Left lung (tissue), 10 donors: ENCODE data around the gene SYCP2L. TPM values are rescaled to one million over a fixed set of nuclear protein-coding genes. Genes with fewer than 3 reads are reported as not detected.
"Not testable (repeated sequence)": the region's sequence is repeated elsewhere in the genome, so short reads cannot be mapped to it uniquely, and the experiment has no call there.

Experiments used
- ATAC-seq: fragments of 200-7000 bp; cut with Tn5 transposase; one replicate; pipeline ENCODE4 v1.9.1; 2020; ENCODE audit warnings: moderate library complexity
- DNase-seq, 4 donors: peaks; one replicate each; pipeline ENCODE4 v3.0.0-alpha.2; 2013 to 2020
- H3K27ac ChIP-seq, 2 donors: fragments of 200-600 bp; sonication (generic) in 1 of 2; one replicate each; pipeline versions ENCODE4 v1.5.0 to v1.8.0; 2020 to 2021
- H3K27me3 ChIP-seq, 2 donors: fragments of 200-600 bp; sonication (generic) in 1 of 2; one replicate each; pipeline versions ENCODE4 v1.5.0 to v1.8.0; 2020 to 2021
- H3K36me3 ChIP-seq, 2 donors: fragments of 200-600 bp; sonication (generic) in 1 of 2; one replicate each; pipeline versions ENCODE4 v1.5.0 to v1.8.0; 2020 to 2021
- H3K4me1 ChIP-seq, 2 donors: fragments of 200-600 bp; one replicate each; pipeline ENCODE4 v1.8.0; 2021
- H3K4me3 ChIP-seq, 2 donors: fragments of 200-600 bp; sonication (generic) in 1 of 2; one replicate each; pipeline versions ENCODE4 v1.5.0 to v1.8.0; 2020 to 2021; ENCODE audit warnings: mild to moderate bottlenecking in 1 of 2
- H3K9me3 ChIP-seq, 2 donors: fragments of 200-600 bp; sonication (generic) in 1 of 2; one replicate each; pipeline versions ENCODE4 v1.5.0 to v1.8.0; 2020 to 2021
- intact Hi-C, 2 donors: fragments of 100-400 bp; cut with DNase I; formaldehyde crosslinking; loops; one replicate each; pipeline versions ENCODE4 v1.11.2 to v1.14.2; 2022
- polyA plus RNA-seq, 6 donors: library from polyadenylated mRNA; unstranded; fragments of 120-200 nt; gene quantifications; one replicate each; pipeline ENCODE4 v1.2.1, GENCODE V29; 2013; ENCODE audit not compliant: insufficient read length in 6 of 6
- total RNA-seq, 2 donors: library from RNA; stranded (reverse); fragmentation: NEBNext Ultra II Directional; extraction: Animal tissue kit (Norgen Biotek cat#: 25700); gene quantifications; one replicate each; pipeline ENCODE4 v1.2.1, GENCODE V29; 2021
- TF ChIP-seq, protein P1 (sequence below), 2 donors: fragments of 200-600 bp; sonication (generic) in 1 of 2; IDR thresholded peaks; one replicate each; pipeline versions ENCODE4 v1.5.0 to v1.8.0; 2021; ENCODE audit warnings: antibody characterized with exemption in 2 of 2
- donor health status: DM: no; HTN: yes; CAD: no.
- donor health status: DM: no; HTN: no; CAD: no.

Gene SYCP2L
- total and polyA plus RNA-seq, 8 donors, result 0.41 to 5.8 (median 4.4) TPM

DNA sequence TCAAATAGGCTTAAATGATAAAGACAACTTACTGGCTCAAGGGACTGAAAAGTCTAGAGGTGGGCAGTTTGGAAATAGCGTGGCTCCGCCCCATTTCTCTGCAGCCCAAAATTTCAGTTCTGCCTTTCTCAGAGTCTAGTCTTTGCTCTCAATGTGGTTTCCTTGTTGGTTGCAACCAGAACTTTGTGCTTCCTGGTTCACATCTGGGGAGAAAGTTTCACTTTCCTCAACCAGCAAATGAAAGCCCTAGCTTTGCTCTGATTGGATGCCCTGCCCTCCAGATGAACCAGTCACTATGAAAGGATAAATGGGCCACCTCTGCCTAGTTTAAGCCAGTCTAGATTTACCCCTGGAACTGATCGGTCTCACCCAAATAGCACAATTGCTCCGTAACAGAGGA is 14.9 kb downstream of the SYCP2L start:
- Histone ChIP-seq H3K27me3 (no peaks in the 10 kb centered on the region), H3K4me1 (no peaks in the 10 kb centered on the region), H3K9me3 (no peaks in the 10 kb centered on the region), H3K36me3 (no peaks in the 10 kb centered on the region), H3K4me3 (no peak overlapping the region), H3K27ac (no peak overlapping the region)
- intact Hi-C loops, result no loop called here
- no peak for DNase-seq
- peak; percentile 53 for ATAC-seq
- TF ChIP-seq, protein P1, sequence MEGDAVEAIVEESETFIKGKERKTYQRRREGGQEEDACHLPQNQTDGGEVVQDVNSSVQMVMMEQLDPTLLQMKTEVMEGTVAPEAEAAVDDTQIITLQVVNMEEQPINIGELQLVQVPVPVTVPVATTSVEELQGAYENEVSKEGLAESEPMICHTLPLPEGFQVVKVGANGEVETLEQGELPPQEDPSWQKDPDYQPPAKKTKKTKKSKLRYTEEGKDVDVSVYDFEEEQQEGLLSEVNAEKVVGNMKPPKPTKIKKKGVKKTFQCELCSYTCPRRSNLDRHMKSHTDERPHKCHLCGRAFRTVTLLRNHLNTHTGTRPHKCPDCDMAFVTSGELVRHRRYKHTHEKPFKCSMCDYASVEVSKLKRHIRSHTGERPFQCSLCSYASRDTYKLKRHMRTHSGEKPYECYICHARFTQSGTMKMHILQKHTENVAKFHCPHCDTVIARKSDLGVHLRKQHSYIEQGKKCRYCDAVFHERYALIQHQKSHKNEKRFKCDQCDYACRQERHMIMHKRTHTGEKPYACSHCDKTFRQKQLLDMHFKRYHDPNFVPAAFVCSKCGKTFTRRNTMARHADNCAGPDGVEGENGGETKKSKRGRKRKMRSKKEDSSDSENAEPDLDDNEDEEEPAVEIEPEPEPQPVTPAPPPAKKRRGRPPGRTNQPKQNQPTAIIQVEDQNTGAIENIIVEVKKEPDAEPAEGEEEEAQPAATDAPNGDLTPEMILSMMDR (IDR thresholded peaks at IDR 0.05), result no peak

DNA sequence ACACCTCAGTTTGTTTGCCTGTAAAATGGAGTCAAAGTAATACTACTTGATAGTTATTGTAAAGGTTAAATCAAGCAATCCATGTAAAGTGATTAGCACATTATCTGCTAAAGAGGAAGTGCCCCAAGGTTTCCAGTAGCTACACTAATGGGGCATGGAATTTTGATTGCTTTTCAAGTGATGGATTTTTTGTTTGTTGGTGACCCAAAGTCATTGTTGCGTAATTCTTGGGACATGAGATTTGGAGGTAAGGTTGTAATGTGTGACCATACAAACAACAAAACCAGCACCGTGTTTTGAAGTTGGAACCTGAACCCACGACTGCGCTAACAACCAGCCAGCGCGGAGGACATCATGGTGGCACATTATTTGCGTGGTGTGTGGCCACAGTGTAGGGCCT is 17.2 kb downstream of the SYCP2L start:
- H3K27ac ChIP-seq, result no peak overlapping the region
- TF ChIP-seq, protein P1 (IDR thresholded peaks at IDR 0.05), result no peak
- intact Hi-C loops, result no loop called here
- H3K4me3 ChIP-seq, result no peak overlapping the region
- no peaks in the 10 kb centered on the region for H3K27me3 ChIP-seq
- no peaks in the 10 kb centered on the region for H3K9me3 ChIP-seq
- DNase-seq (no peak), ATAC-seq (no peak)
- no peaks in the 10 kb centered on the region for H3K4me1 ChIP-seq
- no peaks in the 10 kb centered on the region for H3K36me3 ChIP-seq

DNA sequence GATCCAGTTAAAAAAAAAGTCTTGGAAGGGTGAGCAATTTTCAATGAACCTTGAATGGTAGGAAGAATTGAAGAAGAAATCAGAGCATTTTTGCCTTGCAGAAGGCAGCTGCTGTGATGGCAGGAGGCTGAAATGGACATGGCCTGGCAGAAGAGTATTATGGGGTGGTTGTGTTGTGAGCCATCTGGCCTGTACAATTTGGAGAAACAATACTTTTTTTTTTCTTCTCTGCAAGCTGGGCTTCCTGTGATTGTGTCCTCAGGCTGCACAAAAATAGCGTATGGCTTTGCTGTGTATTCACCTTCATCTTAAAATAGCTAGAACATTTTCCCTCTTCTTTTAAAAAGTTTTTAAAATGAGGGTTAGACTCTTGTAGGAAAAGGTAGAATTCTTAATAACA is 21.4 kb downstream of the SYCP2L start:
- H3K9me3 ChIP-seq, result no peaks in the 10 kb centered on the region
- no peak overlapping the region for H3K4me3 ChIP-seq
- H3K27me3 ChIP-seq, result no peaks in the 10 kb centered on the region
- no peaks in the 10 kb centered on the region for H3K36me3 ChIP-seq
- TF ChIP-seq, protein P1 (IDR thresholded peaks at IDR 0.05), result no peak
- ATAC-seq (no peak), DNase-seq (no peak)
- no peak overlapping the region for H3K27ac ChIP-seq
- no peaks in the 10 kb centered on the region for H3K4me1 ChIP-seq
- intact Hi-C loops, result no loop called here

DNA sequence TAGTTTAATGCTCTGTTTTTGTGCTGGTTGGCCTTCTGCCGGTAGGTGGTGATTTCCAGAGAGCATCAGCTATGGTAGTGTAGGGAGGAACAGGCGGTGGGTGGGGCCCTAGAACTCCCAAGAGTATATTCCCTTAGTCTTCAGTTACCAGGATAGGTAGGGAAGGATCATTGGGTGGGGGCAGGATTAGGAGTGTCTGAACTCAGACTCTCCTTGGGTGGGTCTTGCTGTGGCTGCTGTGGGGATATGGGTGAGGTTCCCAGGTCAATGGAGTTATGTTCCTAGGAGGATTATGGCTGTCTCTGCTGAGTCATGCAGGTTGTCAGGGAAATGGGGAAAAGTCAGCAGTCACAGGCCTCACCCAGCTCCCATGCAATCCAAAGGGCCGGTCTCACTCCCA is 32.7 kb downstream of the SYCP2L start:
- intact Hi-C loops, H3K27ac ChIP-seq, H3K36me3 ChIP-seq, H3K4me3 ChIP-seq, H3K4me1 ChIP-seq, H3K27me3 ChIP-seq, DNase-seq, ATAC-seq, H3K9me3 ChIP-seq: not testable (repeated sequence)

DNA sequence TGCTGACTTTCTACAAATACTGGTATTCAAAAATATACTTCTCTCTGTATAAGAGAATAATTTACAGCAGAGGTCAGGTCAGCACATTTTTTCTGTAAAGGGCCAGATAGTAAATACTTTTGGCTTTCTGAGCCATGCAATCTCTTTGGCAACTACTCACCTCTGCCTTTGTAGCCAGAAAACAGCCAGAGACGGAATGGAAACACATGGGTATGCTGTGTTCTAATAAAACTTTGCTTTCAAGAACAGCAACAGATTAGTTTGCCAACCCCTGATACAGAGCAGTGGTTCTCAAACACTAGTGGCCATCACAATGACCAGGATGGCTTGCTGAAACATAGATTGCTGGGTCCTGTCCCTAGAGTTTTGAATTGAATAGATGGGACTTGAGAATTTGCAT is 46.3 kb downstream of the SYCP2L start:
- no peaks in the 10 kb centered on the region for H3K36me3 ChIP-seq
- TF ChIP-seq, protein P1 (IDR thresholded peaks at IDR 0.05), result no peak
- peaks cover 0 to 2% of the 10 kb centered on the region in 2 donors for H3K9me3 ChIP-seq
- H3K27me3 ChIP-seq, result no peaks in the 10 kb centered on the region
- no peak overlapping the region for H3K4me3 ChIP-seq
- H3K27ac ChIP-seq, result no peak overlapping the region
- intact Hi-C loops, result no loop called here
- H3K4me1 ChIP-seq, result no peaks in the 10 kb centered on the region
- no peak for DNase-seq
- ATAC-seq, result no peak

DNA sequence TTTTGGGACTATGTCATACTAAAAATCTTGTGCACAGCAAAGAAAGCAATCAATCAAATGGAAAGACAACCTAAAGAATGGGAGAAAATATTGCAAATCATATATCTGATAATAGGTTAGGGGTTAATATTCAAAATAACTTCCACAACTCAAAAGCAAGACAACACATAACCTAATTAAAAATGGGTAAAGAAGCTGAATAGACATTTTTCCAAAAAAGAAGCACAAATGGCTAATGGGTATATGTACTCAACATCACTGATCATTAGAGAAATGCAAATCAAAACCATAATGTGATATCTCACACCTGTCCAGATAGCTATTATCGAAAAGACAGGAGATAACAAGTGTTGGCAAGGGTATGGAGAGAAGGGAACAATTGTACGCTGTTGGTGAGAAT is 53.0 kb downstream of the SYCP2L start:
- intact Hi-C loops, result no loop called here
- Histone ChIP-seq H3K27ac (no peak overlapping the region), H3K4me1 (no peaks in the 10 kb centered on the region), H3K36me3 (no peaks in the 10 kb centered on the region), H3K9me3 (peaks cover 0 to 4% of the 10 kb centered on the region in 2 donors), H3K27me3 (no peaks in the 10 kb centered on the region), H3K4me3 (no peak overlapping the region)
- DNase-seq (no peak), ATAC-seq (no peak)
- TF ChIP-seq, protein P1 (IDR thresholded peaks at IDR 0.05), result no peak
